Nephron progenitor cell (in vitro differentiated cells): ENCODE measurements around the gene GLIS1.

Experiments used
- DNase-seq: peaks from one replicate; pipeline ENCODE4 v3.0.0; 2021
- H3K27ac Mint-ChIP-seq: 2 replicates; pipeline ENCODE4 v1.8.0; 2021; ENCODE audit warnings: mild to moderate bottlenecking, moderate library complexity, mixed read lengths
- H3K27me3 Mint-ChIP-seq: 2 replicates; pipeline ENCODE4 v1.8.0; 2021; ENCODE audit warnings: mild to moderate bottlenecking, low read depth, mixed read lengths; ENCODE audit not compliant: poor library complexity
- H3K36me3 Mint-ChIP-seq: 2 replicates; pipeline ENCODE4 v1.8.0; 2021; ENCODE audit warnings: low read depth, mixed read lengths
- H3K4me1 Mint-ChIP-seq: 2 replicates; pipeline ENCODE4 v1.8.0; 2021; ENCODE audit warnings: mixed read lengths
- H3K4me3 Mint-ChIP-seq: 2 replicates; pipeline ENCODE4 v1.8.0; 2021; ENCODE audit warnings: mild to moderate bottlenecking, moderate library complexity, mixed read lengths
- H3K9me3 Mint-ChIP-seq: 2 replicates; pipeline ENCODE4 v1.8.0; 2021; ENCODE audit warnings: mild to moderate bottlenecking, moderate library complexity, mixed read lengths
- TF ChIP-seq, protein P1 (sequence below): fragments of 200-600 bp; sonication (generic); IDR thresholded peaks from 2 replicates; pipeline ENCODE4 v1.5.0; 2021; ENCODE audit warnings: antibody characterized with exemption

Gene GLIS1

DNA sequence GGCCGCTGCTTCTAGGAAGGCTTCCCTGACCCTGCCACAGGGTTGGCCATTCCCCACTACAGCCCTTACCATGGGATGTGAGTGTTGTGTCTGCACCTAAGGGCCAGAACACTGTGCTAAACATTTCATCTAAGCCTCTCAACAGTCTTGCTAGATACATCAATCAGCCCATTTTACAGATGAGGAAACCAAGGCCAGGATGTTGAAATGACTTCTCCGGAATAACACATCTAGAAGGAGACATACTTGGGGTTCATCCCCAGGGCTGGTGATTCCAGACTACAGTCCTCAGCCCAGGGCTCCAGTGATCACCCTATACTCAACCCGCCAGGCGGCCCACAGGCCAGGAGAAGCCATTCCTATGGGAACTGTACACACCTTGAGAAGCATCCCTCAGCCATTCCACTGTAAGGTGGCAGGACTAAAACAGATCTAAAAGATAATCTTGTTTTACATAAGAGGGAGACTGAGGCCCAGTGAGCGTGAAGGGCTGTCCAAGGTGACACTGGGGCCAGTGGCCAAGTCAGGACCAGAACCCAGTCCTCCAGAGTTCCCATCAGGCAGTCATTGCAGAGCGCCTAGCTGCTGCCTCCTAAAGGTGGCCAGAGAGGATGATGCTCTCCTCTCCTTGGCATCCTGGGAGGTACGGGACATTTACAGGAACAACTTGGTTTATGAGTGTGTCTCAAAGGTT is 119.5 kb downstream of the GLIS1 start:
- H3K9me3 Mint-ChIP-seq: no peaks in the 10 kb centered on the region
- peaks cover 11% of the 10 kb centered on the region for H3K27me3 Mint-ChIP-seq
- no peak for DNase-seq
- no peaks in the 10 kb centered on the region for H3K36me3 Mint-ChIP-seq
- H3K4me3 Mint-ChIP-seq: no peak overlapping the region
- no peak overlapping the region for H3K27ac Mint-ChIP-seq
- H3K4me1 Mint-ChIP-seq: peaks cover 14% of the 10 kb centered on the region
- TF ChIP-seq, protein P1, sequence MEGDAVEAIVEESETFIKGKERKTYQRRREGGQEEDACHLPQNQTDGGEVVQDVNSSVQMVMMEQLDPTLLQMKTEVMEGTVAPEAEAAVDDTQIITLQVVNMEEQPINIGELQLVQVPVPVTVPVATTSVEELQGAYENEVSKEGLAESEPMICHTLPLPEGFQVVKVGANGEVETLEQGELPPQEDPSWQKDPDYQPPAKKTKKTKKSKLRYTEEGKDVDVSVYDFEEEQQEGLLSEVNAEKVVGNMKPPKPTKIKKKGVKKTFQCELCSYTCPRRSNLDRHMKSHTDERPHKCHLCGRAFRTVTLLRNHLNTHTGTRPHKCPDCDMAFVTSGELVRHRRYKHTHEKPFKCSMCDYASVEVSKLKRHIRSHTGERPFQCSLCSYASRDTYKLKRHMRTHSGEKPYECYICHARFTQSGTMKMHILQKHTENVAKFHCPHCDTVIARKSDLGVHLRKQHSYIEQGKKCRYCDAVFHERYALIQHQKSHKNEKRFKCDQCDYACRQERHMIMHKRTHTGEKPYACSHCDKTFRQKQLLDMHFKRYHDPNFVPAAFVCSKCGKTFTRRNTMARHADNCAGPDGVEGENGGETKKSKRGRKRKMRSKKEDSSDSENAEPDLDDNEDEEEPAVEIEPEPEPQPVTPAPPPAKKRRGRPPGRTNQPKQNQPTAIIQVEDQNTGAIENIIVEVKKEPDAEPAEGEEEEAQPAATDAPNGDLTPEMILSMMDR: no peak

DNA sequence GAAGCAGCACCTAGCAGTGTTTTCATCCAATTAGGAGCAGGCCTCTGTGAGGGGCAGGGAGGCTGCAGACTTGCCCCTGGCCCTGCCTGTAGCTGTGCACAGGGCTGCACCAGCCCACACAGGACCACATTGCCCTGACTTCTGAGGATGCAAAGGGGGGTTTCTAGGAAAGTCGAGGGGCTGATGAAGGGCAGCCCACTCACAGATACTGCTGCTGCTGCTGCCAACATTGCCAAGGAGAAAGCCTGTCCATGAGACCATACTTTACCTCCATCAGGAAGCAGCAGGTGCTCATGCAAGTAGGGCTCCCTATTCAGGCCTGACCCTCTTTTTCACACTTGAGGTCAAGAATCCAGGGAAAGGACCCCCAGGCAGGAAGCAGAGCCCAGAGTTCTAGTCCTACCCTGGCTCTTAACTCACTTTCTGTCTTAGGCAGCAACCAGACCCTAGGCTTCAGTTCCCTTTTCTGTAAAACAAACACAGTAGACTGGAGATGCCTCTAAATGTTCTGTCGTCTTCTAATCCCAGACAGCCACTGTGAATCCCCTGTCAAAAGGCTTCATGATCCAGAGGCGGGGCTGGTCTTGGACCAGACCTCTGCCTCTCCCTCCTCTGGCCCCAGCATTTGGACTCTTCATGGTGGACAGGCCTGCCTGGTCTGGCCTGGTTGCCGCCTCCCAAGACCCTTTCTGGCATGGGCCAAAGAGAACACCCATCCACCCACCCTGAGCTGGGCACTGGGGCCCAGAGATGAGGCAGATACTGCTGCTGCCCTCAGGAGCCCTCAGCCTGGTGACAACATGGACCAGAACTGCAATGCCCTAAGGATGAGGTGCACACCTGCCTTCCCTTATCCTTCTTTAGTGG is 120.2 kb downstream of the GLIS1 start:
- DNase-seq: no peak
- no peak overlapping the region for H3K4me3 Mint-ChIP-seq
- peaks cover 14% of the 10 kb centered on the region for H3K4me1 Mint-ChIP-seq
- H3K36me3 Mint-ChIP-seq: no peaks in the 10 kb centered on the region
- no peaks in the 10 kb centered on the region for H3K9me3 Mint-ChIP-seq
- TF ChIP-seq, protein P1: no peak
- H3K27me3 Mint-ChIP-seq: peaks cover 16% of the 10 kb centered on the region
- H3K27ac Mint-ChIP-seq: no peak overlapping the region

DNA sequence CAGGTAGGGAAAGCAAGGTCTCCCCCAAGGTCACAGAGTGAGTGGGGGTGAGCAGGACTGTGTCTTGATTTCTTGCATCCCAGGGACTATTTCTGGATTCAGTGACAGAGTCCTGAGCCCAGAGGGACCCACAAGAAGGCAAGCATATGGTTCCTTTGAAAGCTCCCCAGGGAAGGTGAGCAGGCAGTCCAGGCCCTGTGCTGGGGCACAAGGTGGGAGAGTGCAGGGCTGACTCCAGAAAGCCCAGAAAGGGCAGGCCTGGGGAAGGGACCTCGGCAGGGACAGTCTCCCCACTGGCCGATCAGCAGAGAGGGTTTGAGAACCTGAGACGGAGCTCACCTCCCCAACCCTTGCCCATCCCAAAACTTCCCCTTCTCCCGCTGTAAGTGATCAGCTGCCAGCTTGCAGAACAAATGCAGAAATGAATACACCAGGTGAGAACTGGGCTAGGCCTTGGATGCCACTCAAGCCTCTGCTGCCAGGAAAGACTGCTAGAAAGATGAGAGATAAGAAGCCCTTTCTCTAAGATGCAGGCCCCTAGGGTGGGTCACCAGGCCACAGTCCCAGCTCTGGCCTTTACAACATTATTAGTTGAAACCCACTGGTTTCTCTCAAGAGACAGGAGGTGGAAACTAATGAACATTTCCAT is 121.0 kb downstream of the GLIS1 start:
- TF ChIP-seq, protein P1: no peak
- peaks cover 14% of the 10 kb centered on the region for H3K4me1 Mint-ChIP-seq
- no peak overlapping the region for H3K27ac Mint-ChIP-seq
- H3K9me3 Mint-ChIP-seq: no peaks in the 10 kb centered on the region
- no peak for DNase-seq
- H3K4me3 Mint-ChIP-seq: no peak overlapping the region
- peaks cover 16% of the 10 kb centered on the region for H3K27me3 Mint-ChIP-seq
- no peaks in the 10 kb centered on the region for H3K36me3 Mint-ChIP-seq

DNA sequence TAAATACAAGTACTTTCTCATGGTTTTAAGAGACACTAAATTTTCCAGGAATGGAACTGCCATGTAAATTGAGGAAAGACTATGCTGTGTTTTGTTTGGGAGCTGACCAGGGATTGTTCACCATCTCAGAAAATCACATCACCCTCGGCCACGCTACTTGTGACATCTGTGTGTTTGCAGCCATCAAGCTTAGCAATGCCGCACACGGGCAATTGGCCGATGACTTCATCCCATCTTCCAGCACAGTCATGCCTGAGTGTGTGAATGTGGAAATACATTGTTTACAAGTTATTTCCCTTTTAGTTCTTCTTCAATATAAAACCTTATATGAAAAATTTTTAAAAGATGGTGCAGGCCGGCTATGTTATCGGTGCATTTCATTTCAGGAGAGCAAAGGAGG is 121.6 kb downstream of the GLIS1 start:
- Mint-ChIP-seq H3K27me3 (peaks cover 18% of the 10 kb centered on the region), H3K9me3 (peaks cover 2% of the 10 kb centered on the region), H3K4me1 (peaks cover 14% of the 10 kb centered on the region), H3K27ac (no peak overlapping the region), H3K4me3 (no peak overlapping the region), H3K36me3 (no peaks in the 10 kb centered on the region)
- DNase-seq: no peak
- TF ChIP-seq, protein P1: no peak

DNA sequence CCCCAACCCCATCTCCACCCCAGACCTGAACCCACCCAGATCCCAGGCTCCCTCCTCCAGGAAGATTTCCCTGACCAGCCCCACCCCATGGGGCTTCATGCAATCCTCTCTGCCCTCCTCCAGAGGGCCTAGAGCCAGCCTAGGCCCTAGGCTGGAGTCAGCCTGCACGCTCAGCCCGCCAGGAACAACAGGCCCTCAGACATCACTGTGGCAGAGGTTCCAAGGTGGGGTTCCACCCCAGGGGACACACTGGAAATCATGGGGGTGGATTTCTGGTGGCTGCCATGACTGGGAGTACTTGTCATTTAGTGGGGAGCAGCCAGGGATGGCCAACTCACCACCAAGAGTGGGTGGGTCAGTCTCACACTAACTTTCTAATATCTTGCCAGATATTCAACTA is 122.0 kb downstream of the GLIS1 start:
- TF ChIP-seq, protein P1: no peak
- Mint-ChIP-seq H3K4me3 (no peak overlapping the region), H3K36me3 (no peaks in the 10 kb centered on the region), H3K9me3 (peaks cover 7% of the 10 kb centered on the region), H3K27ac (no peak overlapping the region), H3K4me1 (peaks cover 14% of the 10 kb centered on the region), H3K27me3 (peaks cover 18% of the 10 kb centered on the region)
- no peak for DNase-seq
